Measurements from ENCODE around the gene FSTL1. TPM values are rescaled to one million over a fixed set of nuclear protein-coding genes. Genes with fewer than 3 reads are reported as not detected.

The FSTL1 gene
- total and polyA plus RNA-seq, 2 donors, result 27.1 to 53.5 TPM

- DNase-seq (ENCODE audit: low read depth in 6 of 9, low spot score in 9 of 9), result no peak
- Histone ChIP-seq H3K27me3 (ENCODE audit: control insufficient read depth in 2 of 2, insufficient read depth in 1 of 2, low read length in 1 of 2) (peaks cover 0 to 2% of the 10 kb centered on the region in 2 donors), H3K27ac (ENCODE audit: low read depth in 1 of 2, low read length in 1 of 2) (no peak overlapping the region), H3K9me3 (ENCODE audit: control insufficient read depth in 2 of 2, insufficient read depth in 1 of 2, low read length in 1 of 2) (no peaks in the 10 kb centered on the region), H3K4me3 (ENCODE audit: low read length in 2 of 2) (no peak overlapping the region), H3K4me1 (ENCODE audit: control insufficient read depth in 2 of 2, insufficient read depth in 2 of 2, low read length in 2 of 2) (no peaks in the 10 kb centered on the region), H3K36me3 (ENCODE audit: control insufficient read depth in 2 of 2, insufficient read depth in 2 of 2, low read length in 1 of 2) (no peaks in the 10 kb centered on the region)
- WGBS, result 94% methylated on average over 2 of the region's 2 CpGs
These were observed 38.6 kb upstream of the FSTL1 start for GRCh38 chr3:120489421-120489820.

- 85% methylated on average over 3 of the region's 3 CpGs for WGBS
- H3K4me1 ChIP-seq (ENCODE audit: control insufficient read depth in 2 of 2, insufficient read depth in 2 of 2, low read length in 2 of 2), result no peaks in the 10 kb centered on the region
- no peaks in the 10 kb centered on the region for H3K36me3 ChIP-seq (ENCODE audit: control insufficient read depth in 2 of 2, insufficient read depth in 2 of 2, low read length in 1 of 2)
- no peaks in the 10 kb centered on the region for H3K9me3 ChIP-seq (ENCODE audit: control insufficient read depth in 2 of 2, insufficient read depth in 1 of 2, low read length in 1 of 2)
- no peak overlapping the region for H3K4me3 ChIP-seq (ENCODE audit: low read length in 2 of 2)
- no peak for DNase-seq (ENCODE audit: low read depth in 6 of 9, low spot score in 9 of 9)
- H3K27me3 ChIP-seq (ENCODE audit: control insufficient read depth in 2 of 2, insufficient read depth in 1 of 2, low read length in 1 of 2), result peaks cover 0 to 2% of the 10 kb centered on the region in 2 donors
- H3K27ac ChIP-seq (ENCODE audit: low read depth in 1 of 2, low read length in 1 of 2), result no peak overlapping the region
These were observed 37.5 kb upstream of the FSTL1 start for GRCh38 chr3:120488296-120488695.

- no peaks in the 10 kb centered on the region for H3K9me3 ChIP-seq (ENCODE audit: control insufficient read depth in 2 of 2, insufficient read depth in 1 of 2, low read length in 1 of 2)
- H3K27me3 ChIP-seq (ENCODE audit: control insufficient read depth in 2 of 2, insufficient read depth in 1 of 2, low read length in 1 of 2), result peaks cover 0 to 2% of the 10 kb centered on the region in 2 donors
- H3K4me1 ChIP-seq (ENCODE audit: control insufficient read depth in 2 of 2, insufficient read depth in 2 of 2, low read length in 2 of 2), result no peaks in the 10 kb centered on the region
- H3K4me3 ChIP-seq (ENCODE audit: low read length in 2 of 2), result no peak overlapping the region
- no peak for DNase-seq (ENCODE audit: low read depth in 6 of 9, low spot score in 9 of 9)
- no peaks in the 10 kb centered on the region for H3K36me3 ChIP-seq (ENCODE audit: control insufficient read depth in 2 of 2, insufficient read depth in 2 of 2, low read length in 1 of 2)
- 94% methylated on average over 3 of the region's 3 CpGs for WGBS
- no peak overlapping the region for H3K27ac ChIP-seq (ENCODE audit: low read depth in 1 of 2, low read length in 1 of 2)
These were observed 36.4 kb upstream of the FSTL1 start for GRCh38 chr3:120487191-120487650.

DNA sequence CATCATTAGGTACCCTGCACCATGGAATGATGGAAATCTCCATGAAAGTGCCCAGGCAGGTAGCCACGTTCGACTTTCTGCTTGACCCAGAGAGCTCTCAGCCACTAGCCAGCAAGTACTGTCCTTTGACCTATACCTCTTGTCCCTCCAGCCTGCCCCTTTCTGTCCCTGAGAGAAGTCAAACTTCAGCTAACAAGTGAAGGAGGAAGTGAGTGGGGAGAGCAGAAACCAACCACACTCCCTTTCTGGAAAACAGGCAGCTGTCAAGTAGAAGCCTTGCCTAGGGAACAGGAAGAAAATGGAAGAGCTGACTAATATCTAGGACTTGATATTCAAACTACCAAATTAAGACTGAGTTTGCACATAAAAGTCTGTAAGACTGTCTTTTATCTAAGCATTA is 30.3 kb upstream of the FSTL1 start:
- Histone ChIP-seq H3K27ac (ENCODE audit: low read depth in 1 of 2, low read length in 1 of 2) (no peak overlapping the region), H3K4me3 (ENCODE audit: low read length in 2 of 2) (no peak overlapping the region), H3K36me3 (ENCODE audit: control insufficient read depth in 2 of 2, insufficient read depth in 2 of 2, low read length in 1 of 2) (no peaks in the 10 kb centered on the region), H3K9me3 (ENCODE audit: control insufficient read depth in 2 of 2, insufficient read depth in 1 of 2, low read length in 1 of 2) (no peaks in the 10 kb centered on the region), H3K4me1 (ENCODE audit: control insufficient read depth in 2 of 2, insufficient read depth in 2 of 2, low read length in 2 of 2) (no peaks in the 10 kb centered on the region), H3K27me3 (ENCODE audit: control insufficient read depth in 2 of 2, insufficient read depth in 1 of 2, low read length in 1 of 2) (no peaks in the 10 kb centered on the region)
- DNase-seq (ENCODE audit: low read depth in 6 of 9, low spot score in 9 of 9), result no peak
- WGBS, result 90% methylated on average over 2 of the region's 2 CpGs

GRCh38 chr3:120477781-120478180 is 27.0 kb upstream of the FSTL1 start:
- no peaks in the 10 kb centered on the region for H3K9me3 ChIP-seq (ENCODE audit: control insufficient read depth in 2 of 2, insufficient read depth in 1 of 2, low read length in 1 of 2)
- no peaks in the 10 kb centered on the region for H3K27me3 ChIP-seq (ENCODE audit: control insufficient read depth in 2 of 2, insufficient read depth in 1 of 2, low read length in 1 of 2)
- H3K4me3 ChIP-seq (ENCODE audit: low read length in 2 of 2), result no peak overlapping the region
- no peak for DNase-seq (ENCODE audit: low read depth in 6 of 9, low spot score in 9 of 9)
- 91% methylated on average over 4 of the region's 4 CpGs for WGBS
- no peak overlapping the region for H3K27ac ChIP-seq (ENCODE audit: low read depth in 1 of 2, low read length in 1 of 2)
- no peaks in the 10 kb centered on the region for H3K4me1 ChIP-seq (ENCODE audit: control insufficient read depth in 2 of 2, insufficient read depth in 2 of 2, low read length in 2 of 2)
- no peaks in the 10 kb centered on the region for H3K36me3 ChIP-seq (ENCODE audit: control insufficient read depth in 2 of 2, insufficient read depth in 2 of 2, low read length in 1 of 2)

DNA sequence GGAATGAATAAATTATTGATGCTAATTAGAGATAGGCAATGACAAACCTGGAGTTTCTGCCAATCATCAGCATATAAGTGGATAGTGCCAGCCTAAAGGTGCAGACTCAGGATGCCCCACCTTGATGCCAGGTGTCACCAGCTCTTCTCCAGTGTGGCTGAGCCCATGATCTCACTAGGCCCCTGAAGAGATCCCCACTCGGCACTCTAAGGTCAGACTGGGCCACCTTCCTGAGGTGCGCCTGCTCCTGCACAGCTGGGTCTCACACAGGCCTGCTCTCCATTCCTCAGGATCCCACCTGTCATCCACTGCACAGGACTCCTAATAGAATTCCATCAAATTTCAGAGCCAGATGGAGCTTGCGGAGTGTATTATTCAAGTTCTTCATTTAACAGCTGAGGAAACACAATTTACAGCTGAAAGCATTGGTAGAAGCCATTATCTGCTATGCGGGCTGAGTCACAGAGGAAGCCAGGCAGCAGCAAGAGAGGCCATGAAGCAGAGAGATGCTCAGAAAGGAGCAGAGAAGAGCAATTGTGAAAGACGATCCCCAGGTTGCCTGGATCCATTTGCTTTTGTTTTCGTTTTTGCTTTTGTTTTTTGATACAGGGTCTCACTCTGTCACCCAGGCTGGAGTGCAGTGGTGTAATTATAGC is 25.1 kb upstream of the FSTL1 start:
- DNase-seq (ENCODE audit: low read depth in 6 of 9, low spot score in 9 of 9), result no peak
- H3K36me3 ChIP-seq (ENCODE audit: control insufficient read depth in 2 of 2, insufficient read depth in 2 of 2, low read length in 1 of 2), result no peaks in the 10 kb centered on the region
- no peaks in the 10 kb centered on the region for H3K4me1 ChIP-seq (ENCODE audit: control insufficient read depth in 2 of 2, insufficient read depth in 2 of 2, low read length in 2 of 2)
- no peaks in the 10 kb centered on the region for H3K9me3 ChIP-seq (ENCODE audit: control insufficient read depth in 2 of 2, insufficient read depth in 1 of 2, low read length in 1 of 2)
- H3K27ac ChIP-seq (ENCODE audit: low read depth in 1 of 2, low read length in 1 of 2), result no peak overlapping the region
- H3K27me3 ChIP-seq (ENCODE audit: control insufficient read depth in 2 of 2, insufficient read depth in 1 of 2, low read length in 1 of 2), result no peaks in the 10 kb centered on the region
- WGBS, result 95% methylated on average over 6 of the region's 6 CpGs
- H3K4me3 ChIP-seq (ENCODE audit: low read length in 2 of 2), result no peak overlapping the region

DNA sequence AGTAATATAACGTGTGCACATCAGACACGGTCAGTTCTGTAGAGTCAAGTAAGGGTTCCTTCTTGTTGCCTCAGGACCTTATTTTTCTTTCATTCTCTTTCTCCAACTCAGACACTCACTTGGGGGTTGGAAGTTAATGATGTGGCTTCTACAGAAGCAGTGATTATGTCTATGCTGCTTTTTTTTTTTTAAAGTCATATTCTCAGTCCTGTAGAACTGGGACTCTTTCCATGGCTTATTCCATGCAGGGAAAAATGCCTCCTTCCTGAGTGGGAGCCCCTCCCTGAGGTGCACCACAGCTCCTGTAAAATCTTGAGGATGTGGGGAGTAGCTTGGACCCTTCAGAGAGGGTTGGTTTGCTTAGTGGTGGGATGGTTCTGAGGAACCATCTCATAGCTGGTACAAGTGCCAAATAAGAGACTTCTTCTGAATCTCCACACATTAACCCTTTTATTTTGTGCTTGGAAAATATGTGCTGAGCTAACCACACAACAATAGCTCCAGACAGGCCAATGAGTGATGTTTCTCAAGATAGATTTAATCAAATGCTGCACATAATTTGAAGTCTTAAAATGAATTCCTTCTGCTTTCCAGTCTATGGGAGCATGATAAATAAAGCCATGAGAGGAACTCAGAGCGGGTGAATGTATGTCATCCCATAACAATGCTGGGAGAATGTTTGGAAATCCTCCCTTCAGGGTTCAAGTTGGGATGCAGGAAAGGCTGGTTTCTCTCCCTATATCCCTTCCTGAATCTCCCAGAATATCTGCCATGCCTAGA is 23.3 kb upstream of the FSTL1 start:
- WGBS, result 97% methylated on average over 3 of the region's 3 CpGs
- Histone ChIP-seq H3K9me3 (ENCODE audit: control insufficient read depth in 2 of 2, insufficient read depth in 1 of 2, low read length in 1 of 2) (no peaks in the 10 kb centered on the region), H3K27me3 (ENCODE audit: control insufficient read depth in 2 of 2, insufficient read depth in 1 of 2, low read length in 1 of 2) (no peaks in the 10 kb centered on the region), H3K27ac (ENCODE audit: low read depth in 1 of 2, low read length in 1 of 2) (no peak overlapping the region), H3K36me3 (ENCODE audit: control insufficient read depth in 2 of 2, insufficient read depth in 2 of 2, low read length in 1 of 2) (no peaks in the 10 kb centered on the region), H3K4me1 (ENCODE audit: control insufficient read depth in 2 of 2, insufficient read depth in 2 of 2, low read length in 2 of 2) (no peaks in the 10 kb centered on the region), H3K4me3 (ENCODE audit: low read length in 2 of 2) (no peak overlapping the region)
- no peak for DNase-seq (ENCODE audit: low read depth in 6 of 9, low spot score in 9 of 9)

DNA sequence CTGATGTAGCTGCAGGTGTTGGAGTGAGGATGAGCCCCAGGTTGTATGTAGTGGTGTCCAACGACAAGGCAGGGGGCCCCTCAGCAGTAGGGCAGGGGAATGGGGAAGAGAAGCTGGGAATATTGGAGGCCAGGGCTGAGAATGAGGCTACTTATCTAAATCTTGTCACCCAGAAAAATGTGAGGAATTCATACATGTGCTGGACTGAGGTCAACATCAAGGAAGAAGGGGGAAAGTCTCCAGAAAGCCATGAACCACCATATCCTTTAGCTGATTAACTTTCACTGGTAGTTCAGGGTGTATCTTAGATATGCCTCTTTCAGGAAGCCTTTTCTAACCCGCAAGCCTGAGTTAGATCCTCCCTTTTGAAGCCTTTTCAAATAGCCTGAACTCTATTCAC is 22.6 kb upstream of the FSTL1 start:
- no peak overlapping the region for H3K27ac ChIP-seq (ENCODE audit: low read depth in 1 of 2, low read length in 1 of 2)
- H3K27me3 ChIP-seq (ENCODE audit: control insufficient read depth in 2 of 2, insufficient read depth in 1 of 2, low read length in 1 of 2), result no peaks in the 10 kb centered on the region
- H3K9me3 ChIP-seq (ENCODE audit: control insufficient read depth in 2 of 2, insufficient read depth in 1 of 2, low read length in 1 of 2), result no peaks in the 10 kb centered on the region
- H3K36me3 ChIP-seq (ENCODE audit: control insufficient read depth in 2 of 2, insufficient read depth in 2 of 2, low read length in 1 of 2), result no peaks in the 10 kb centered on the region
- H3K4me3 ChIP-seq (ENCODE audit: low read length in 2 of 2), result no peak overlapping the region
- DNase-seq (ENCODE audit: low read depth in 6 of 9, low spot score in 9 of 9), result no peak
- WGBS, result 96% methylated on average over 2 of the region's 2 CpGs
- H3K4me1 ChIP-seq (ENCODE audit: control insufficient read depth in 2 of 2, insufficient read depth in 2 of 2, low read length in 2 of 2), result no peaks in the 10 kb centered on the region

DNA sequence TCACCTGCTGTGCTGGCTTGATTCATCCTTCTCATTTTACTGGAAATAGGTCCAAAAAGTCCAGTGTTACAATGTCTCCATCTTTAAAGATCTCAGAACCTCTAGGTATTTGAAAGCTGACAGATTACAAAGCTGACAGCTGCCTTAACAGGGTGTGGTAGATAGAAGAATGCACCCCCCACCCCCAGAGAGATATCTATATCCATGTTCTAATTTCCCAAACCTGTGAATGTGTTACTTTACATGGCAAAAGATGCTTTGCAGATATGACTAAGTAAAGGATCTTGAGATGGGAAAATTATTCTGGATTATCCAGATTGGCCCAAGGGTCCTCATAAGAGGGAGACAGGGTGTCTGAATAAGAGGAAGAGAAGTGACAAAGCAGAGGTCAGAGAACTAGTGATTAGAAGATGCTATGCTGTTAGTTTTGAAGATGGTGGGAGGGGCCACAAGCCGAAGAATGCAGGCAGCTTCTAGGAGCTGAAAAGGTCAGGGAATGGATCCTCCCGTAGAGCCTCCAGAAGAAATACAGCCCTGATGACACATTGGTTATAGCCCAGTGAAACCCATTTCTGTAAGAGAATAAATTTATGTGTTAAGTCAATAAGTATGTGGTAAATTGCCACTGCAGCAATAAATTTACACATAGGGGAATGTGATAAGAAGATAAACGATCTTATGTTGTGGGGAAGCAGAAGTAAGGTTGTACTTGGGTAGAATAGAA is 21.5 kb upstream of the FSTL1 start:
- WGBS, result 86% methylated on average over 3 of the region's 3 CpGs
- Histone ChIP-seq H3K27ac (ENCODE audit: low read depth in 1 of 2, low read length in 1 of 2) (no peak overlapping the region), H3K4me1 (ENCODE audit: control insufficient read depth in 2 of 2, insufficient read depth in 2 of 2, low read length in 2 of 2) (no peaks in the 10 kb centered on the region), H3K9me3 (ENCODE audit: control insufficient read depth in 2 of 2, insufficient read depth in 1 of 2, low read length in 1 of 2) (no peaks in the 10 kb centered on the region), H3K36me3 (ENCODE audit: control insufficient read depth in 2 of 2, insufficient read depth in 2 of 2, low read length in 1 of 2) (no peaks in the 10 kb centered on the region), H3K4me3 (ENCODE audit: low read length in 2 of 2) (no peak overlapping the region), H3K27me3 (ENCODE audit: control insufficient read depth in 2 of 2, insufficient read depth in 1 of 2, low read length in 1 of 2) (no peaks in the 10 kb centered on the region)
- DNase-seq (ENCODE audit: low read depth in 6 of 9, low spot score in 9 of 9), result no peak
